Parathyroid adenoma (tissue), 2 donors: Measurements from ENCODE around the gene GRM8.

Experiments
- H2AFZ ChIP-seq: fragments of 300-600 bp; sonication (generic); one replicate; pipeline ENCODE4 v1.7.0; 2017; ENCODE audit warnings: antibody characterized with exemption, mild to moderate bottlenecking
- H3K27ac ChIP-seq: fragments of 300-600 bp; sonication (generic); one replicate; pipeline ENCODE4 v1.7.0; 2017
- H3K27me3 ChIP-seq: fragments of 300-600 bp; sonication (generic); one replicate; pipeline ENCODE4 v1.7.0; 2017; ENCODE audit warnings: low read length; ENCODE audit not compliant: control insufficient read depth, insufficient read depth
- H3K36me3 ChIP-seq: fragments of 300-600 bp; sonication (generic); one replicate; pipeline ENCODE4 v1.7.0; 2017; ENCODE audit warnings: low read length; ENCODE audit not compliant: control insufficient read depth, insufficient read depth
- H3K4me1 ChIP-seq: fragments of 300-600 bp; sonication (generic); one replicate; pipeline ENCODE4 v1.7.0; 2017; ENCODE audit warnings: control low read depth
- H3K4me2 ChIP-seq: fragments of 300-600 bp; sonication (generic); one replicate; pipeline ENCODE4 v1.7.0; 2017; ENCODE audit warnings: low read length
- H3K4me3 ChIP-seq: fragments of 300-600 bp; sonication (generic); one replicate; pipeline ENCODE4 v1.7.0; 2017; ENCODE audit warnings: low read depth, low read length
- H3K79me2 ChIP-seq: fragments of 300-600 bp; sonication (generic); one replicate; pipeline ENCODE4 v1.7.0; 2017; ENCODE audit warnings: control low read depth
- H3K9ac ChIP-seq: fragments of 300-600 bp; sonication (generic); one replicate; pipeline ENCODE4 v1.7.0; 2017; ENCODE audit warnings: mild to moderate bottlenecking
- H3K9me3 ChIP-seq: fragments of 300-600 bp; sonication (generic); one replicate; pipeline ENCODE4 v1.7.0; 2017; ENCODE audit warnings: low read length; ENCODE audit not compliant: control insufficient read depth
- CTCF ChIP-seq: fragments of 300-600 bp; sonication (generic); IDR thresholded peaks from one replicate; pipeline ENCODE4 v1.7.0; 2017; ENCODE audit warnings: antibody characterized with exemption, mild to moderate bottlenecking
- donor health status: primary hyperparathyroidism.

GRM8 gene

GRCh38 chr7:127091620-127092019 lies 161.1 kb downstream of the GRM8 start:
- no peak overlapping the region for H3K27ac ChIP-seq
- no peak overlapping the region for H2AFZ ChIP-seq
- no peak overlapping the region for H3K9ac ChIP-seq
- no peaks in the 10 kb centered on the region for H3K27me3 ChIP-seq
- H3K36me3 ChIP-seq, result no peaks in the 10 kb centered on the region
- no peaks in the 10 kb centered on the region for H3K9me3 ChIP-seq
- no peaks in the 10 kb centered on the region for H3K4me1 ChIP-seq
- no peak overlapping the region for H3K4me3 ChIP-seq
- no peak for TF ChIP-seq CTCF
- H3K79me2 ChIP-seq, result no peaks in the 10 kb centered on the region
- H3K4me2 ChIP-seq, result no peak overlapping the region

- Histone ChIP-seq H3K4me2 (no peak overlapping the region), H2AFZ (no peak overlapping the region), H3K79me2 (no peaks in the 10 kb centered on the region), H3K27ac (no peak overlapping the region), H3K36me3 (no peaks in the 10 kb centered on the region), H3K4me3 (no peak overlapping the region), H3K9me3 (no peaks in the 10 kb centered on the region), H3K27me3 (no peaks in the 10 kb centered on the region), H3K4me1 (no peaks in the 10 kb centered on the region), H3K9ac (no peak overlapping the region)
- no peak for TF ChIP-seq CTCF
Observed at GRCh38 chr7:127089146-127089545, 163.6 kb downstream of the GRM8 start.

- Histone ChIP-seq H3K4me3 (no peak overlapping the region), H2AFZ (no peak overlapping the region), H3K79me2 (no peaks in the 10 kb centered on the region), H3K4me1 (no peaks in the 10 kb centered on the region), H3K9ac (no peak overlapping the region), H3K27ac (no peak overlapping the region), H3K9me3 (no peaks in the 10 kb centered on the region), H3K27me3 (no peaks in the 10 kb centered on the region), H3K4me2 (no peak overlapping the region), H3K36me3 (no peaks in the 10 kb centered on the region)
- TF ChIP-seq CTCF, result no peak
Observed at GRCh38 chr7:127081539-127081938, 171.2 kb downstream of the GRM8 start.

- Histone ChIP-seq H3K4me1 (no peaks in the 10 kb centered on the region), H3K79me2 (no peaks in the 10 kb centered on the region), H3K27me3 (no peaks in the 10 kb centered on the region), H3K9me3 (no peaks in the 10 kb centered on the region), H3K9ac (no peak overlapping the region), H3K4me3 (no peak overlapping the region), H3K27ac (no peak overlapping the region), H3K4me2 (no peak overlapping the region), H3K36me3 (no peaks in the 10 kb centered on the region), H2AFZ (no peak overlapping the region)
- TF ChIP-seq CTCF, result no peak
Observed at GRCh38 chr7:127080576-127080975, 172.2 kb downstream of the GRM8 start.

DNA sequence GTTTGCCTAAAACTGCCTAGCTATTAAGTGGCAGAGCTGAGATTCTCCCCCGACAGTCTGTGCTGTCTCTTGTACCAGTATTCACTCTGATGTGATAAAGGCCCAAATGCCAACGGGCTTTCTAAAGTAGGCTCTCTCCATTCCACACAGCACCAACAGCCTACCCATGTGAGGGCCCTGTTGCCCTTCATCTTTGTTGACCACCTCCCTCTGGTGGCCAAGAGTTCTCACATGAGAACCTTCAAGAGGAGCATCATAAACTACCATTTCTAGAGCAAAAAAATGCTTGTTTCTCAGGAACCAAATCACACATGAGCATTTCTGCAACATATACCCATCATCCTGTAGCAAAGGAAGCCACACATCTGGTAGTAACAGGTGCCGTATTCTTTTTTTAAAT lies 185.8 kb downstream of the GRM8 start:
- Histone ChIP-seq H2AFZ (no peak overlapping the region), H3K9me3 (no peaks in the 10 kb centered on the region), H3K27me3 (no peaks in the 10 kb centered on the region), H3K79me2 (no peaks in the 10 kb centered on the region), H3K27ac (no peak overlapping the region), H3K4me2 (no peak overlapping the region), H3K4me1 (no peaks in the 10 kb centered on the region), H3K9ac (no peak overlapping the region), H3K36me3 (no peaks in the 10 kb centered on the region), H3K4me3 (no peak overlapping the region)
- TF ChIP-seq CTCF, result no peak
